ENCODE results near the gene CTDSPL. TPM values are rescaled to one million over a fixed set of nuclear protein-coding genes. Genes with fewer than 3 reads are reported as not detected.

Gene CTDSPL
- total and polyA plus RNA-seq, 2 of the 13 experiments (the other 11 are each of a cell fraction or from before 2014, with no cell fraction given), result 26.1 to 142 TPM

DNA sequence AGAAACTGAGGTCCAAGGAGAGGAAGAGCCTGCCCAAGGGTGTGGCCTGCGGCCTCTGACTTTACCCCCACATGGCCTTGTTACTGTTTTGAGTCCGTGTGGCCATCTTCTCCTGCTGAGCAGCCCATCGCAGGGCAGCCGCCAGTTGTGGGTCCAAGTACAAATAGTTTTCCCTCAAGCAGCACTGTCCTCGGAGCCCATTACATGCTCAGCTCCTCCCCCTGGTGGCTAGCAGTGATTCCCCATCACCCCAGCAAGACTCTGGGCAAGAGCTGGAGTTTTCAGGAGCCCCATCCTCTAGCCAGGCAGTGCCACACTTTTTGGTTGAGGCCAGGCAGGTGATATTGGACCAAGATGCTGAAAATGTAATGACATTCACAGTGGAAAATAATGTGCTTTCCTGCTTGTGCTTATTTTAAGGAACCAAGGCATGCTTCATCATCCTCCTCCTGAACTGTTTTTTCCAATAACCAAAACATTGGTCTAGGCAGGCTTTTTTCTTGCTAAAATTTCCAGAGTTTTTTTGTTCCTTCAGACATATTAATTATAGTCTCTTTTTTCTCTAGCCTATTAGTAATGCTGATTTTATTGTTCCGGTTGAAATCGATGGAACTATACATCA is 105.7 kb downstream of the CTDSPL start (continued):
- TF ChIP-seq, protein P1, sequence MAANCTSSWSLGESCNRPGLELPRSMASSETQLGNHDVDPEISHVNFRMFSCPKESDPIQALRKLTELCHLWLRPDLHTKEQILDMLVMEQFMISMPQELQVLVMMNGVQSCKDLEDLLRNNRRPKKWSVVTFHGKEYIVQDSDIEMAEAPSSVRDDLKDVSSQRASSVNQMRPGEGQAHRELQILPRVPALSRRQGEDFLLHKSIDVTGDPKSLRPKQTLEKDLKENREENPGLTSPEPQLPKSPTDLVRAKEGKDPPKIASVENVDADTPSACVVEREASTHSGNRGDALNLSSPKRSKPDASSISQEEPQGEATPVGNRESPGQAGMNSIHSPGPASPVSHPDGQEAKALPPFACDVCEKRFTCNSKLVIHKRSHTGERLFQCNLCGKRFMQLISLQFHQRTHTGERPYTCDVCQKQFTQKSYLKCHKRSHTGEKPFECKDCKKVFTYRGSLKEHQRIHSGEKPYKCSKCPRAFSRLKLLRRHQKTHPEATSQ (CRISPR knock-in tag; IDR thresholded peaks at IDR 0.05; ENCODE audit: borderline replicate concordance), result no peak
- TF ChIP-seq SP1 (IDR thresholded peaks at IDR 0.05), result no peak
- TF ChIP-seq SP1 (CRISPR knock-in tag; IDR thresholded peaks at IDR 0.05), result no peak
- TF ChIP-seq ZBTB8A (CRISPR knock-in tag; IDR thresholded peaks at IDR 0.05; ENCODE audit: borderline replicate concordance, low read depth), result no peak
- TF ChIP-seq ZNF782 (CRISPR knock-in tag; IDR thresholded peaks at IDR 0.05; ENCODE audit: borderline replicate concordance), result no peak
- no peak for TF ChIP-seq DR1 (CRISPR knock-in tag; IDR thresholded peaks at IDR 0.05)
- TF ChIP-seq ZNF598 (CRISPR knock-in tag; IDR thresholded peaks at IDR 0.05; ENCODE audit: borderline replicate concordance), result no peak
- no peak for TF ChIP-seq ZNF431 (CRISPR knock-in tag; IDR thresholded peaks at IDR 0.05; ENCODE audit: borderline replicate concordance, low read depth)
- no peak for TF ChIP-seq ZNF550 (CRISPR knock-in tag; IDR thresholded peaks at IDR 0.05; ENCODE audit: borderline replicate concordance)
- TF ChIP-seq KLF15 (CRISPR knock-in tag; IDR thresholded peaks at IDR 0.05; ENCODE audit: borderline replicate concordance), result no peak
- no peak for TF ChIP-seq KLF9 (CRISPR knock-in tag; IDR thresholded peaks at IDR 0.05; ENCODE audit: low read depth)
- TF ChIP-seq, protein P2, sequence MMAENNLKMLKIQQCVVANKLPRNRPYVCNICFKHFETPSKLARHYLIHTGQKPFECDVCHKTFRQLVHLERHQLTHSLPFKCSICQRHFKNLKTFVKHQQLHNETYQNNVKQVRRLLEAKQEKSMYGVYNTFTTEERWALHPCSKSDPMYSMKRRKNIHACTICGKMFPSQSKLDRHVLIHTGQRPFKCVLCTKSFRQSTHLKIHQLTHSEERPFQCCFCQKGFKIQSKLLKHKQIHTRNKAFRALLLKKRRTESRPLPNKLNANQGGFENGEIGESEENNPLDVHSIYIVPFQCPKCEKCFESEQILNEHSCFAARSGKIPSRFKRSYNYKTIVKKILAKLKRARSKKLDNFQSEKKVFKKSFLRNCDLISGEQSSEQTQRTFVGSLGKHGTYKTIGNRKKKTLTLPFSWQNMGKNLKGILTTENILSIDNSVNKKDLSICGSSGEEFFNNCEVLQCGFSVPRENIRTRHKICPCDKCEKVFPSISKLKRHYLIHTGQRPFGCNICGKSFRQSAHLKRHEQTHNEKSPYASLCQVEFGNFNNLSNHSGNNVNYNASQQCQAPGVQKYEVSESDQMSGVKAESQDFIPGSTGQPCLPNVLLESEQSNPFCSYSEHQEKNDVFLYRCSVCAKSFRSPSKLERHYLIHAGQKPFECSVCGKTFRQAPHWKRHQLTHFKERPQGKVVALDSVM (CRISPR knock-in tag; IDR thresholded peaks at IDR 0.05), result no peak
- no peak for TF ChIP-seq HMGA1 (CRISPR knock-in tag; conservative IDR thresholded peaks at IDR 0.05)
- 0 out of 2 replicates have a peak, but pooled peaks have one; percentile 39 for TF ChIP-seq RARG (CRISPR knock-in tag; IDR thresholded peaks at IDR 0.05; ENCODE audit: low read depth)
- TF ChIP-seq, protein P3, sequence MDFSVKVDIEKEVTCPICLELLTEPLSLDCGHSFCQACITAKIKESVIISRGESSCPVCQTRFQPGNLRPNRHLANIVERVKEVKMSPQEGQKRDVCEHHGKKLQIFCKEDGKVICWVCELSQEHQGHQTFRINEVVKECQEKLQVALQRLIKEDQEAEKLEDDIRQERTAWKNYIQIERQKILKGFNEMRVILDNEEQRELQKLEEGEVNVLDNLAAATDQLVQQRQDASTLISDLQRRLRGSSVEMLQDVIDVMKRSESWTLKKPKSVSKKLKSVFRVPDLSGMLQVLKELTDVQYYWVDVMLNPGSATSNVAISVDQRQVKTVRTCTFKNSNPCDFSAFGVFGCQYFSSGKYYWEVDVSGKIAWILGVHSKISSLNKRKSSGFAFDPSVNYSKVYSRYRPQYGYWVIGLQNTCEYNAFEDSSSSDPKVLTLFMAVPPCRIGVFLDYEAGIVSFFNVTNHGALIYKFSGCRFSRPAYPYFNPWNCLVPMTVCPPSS (IDR thresholded peaks at IDR 0.05), result no peak
- no peak for TF ChIP-seq ZBTB21 (CRISPR knock-in tag; IDR thresholded peaks at IDR 0.05)
- no peak for TF ChIP-seq ZNF337 (CRISPR knock-in tag; IDR thresholded peaks at IDR 0.05; ENCODE audit: borderline replicate concordance, low read depth)
- no peak for TF ChIP-seq AHR (CRISPR knock-in tag; IDR thresholded peaks at IDR 0.05)
- no peak for TF ChIP-seq ZFP1 (CRISPR knock-in tag; IDR thresholded peaks at IDR 0.05)
- TF ChIP-seq ZNF160 (CRISPR knock-in tag; IDR thresholded peaks at IDR 0.05), result no peak
- TF ChIP-seq, protein P4, sequence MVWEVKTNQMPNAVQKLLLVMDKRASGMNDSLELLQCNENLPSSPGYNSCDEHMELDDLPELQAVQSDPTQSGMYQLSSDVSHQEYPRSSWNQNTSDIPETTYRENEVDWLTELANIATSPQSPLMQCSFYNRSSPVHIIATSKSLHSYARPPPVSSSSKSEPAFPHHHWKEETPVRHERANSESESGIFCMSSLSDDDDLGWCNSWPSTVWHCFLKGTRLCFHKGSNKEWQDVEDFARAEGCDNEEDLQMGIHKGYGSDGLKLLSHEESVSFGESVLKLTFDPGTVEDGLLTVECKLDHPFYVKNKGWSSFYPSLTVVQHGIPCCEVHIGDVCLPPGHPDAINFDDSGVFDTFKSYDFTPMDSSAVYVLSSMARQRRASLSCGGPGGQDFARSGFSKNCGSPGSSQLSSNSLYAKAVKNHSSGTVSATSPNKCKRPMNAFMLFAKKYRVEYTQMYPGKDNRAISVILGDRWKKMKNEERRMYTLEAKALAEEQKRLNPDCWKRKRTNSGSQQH (CRISPR knock-in tag; IDR thresholded peaks at IDR 0.05; ENCODE audit: low read depth), result no peak
- TF ChIP-seq TBL1XR1 (IDR thresholded peaks at IDR 0.05; ENCODE audit: borderline replicate concordance, low read length, partially characterized antibody), result no peak
- no peak for TF ChIP-seq ZNF292 (CRISPR knock-in tag; IDR thresholded peaks at IDR 0.05; ENCODE audit: borderline replicate concordance, low read depth)
- TF ChIP-seq ZNF777 (CRISPR knock-in tag; IDR thresholded peaks at IDR 0.05), result no peak
- no peak for TF ChIP-seq ZNF253 (CRISPR knock-in tag; IDR thresholded peaks at IDR 0.05; ENCODE audit: borderline replicate concordance)
- no peak for TF ChIP-seq GABPA (IDR thresholded peaks at IDR 0.05; ENCODE audit: low read depth, low read length)
- no peak for TF ChIP-seq GABPA (CRISPR knock-in tag; IDR thresholded peaks at IDR 0.05; ENCODE audit: low read depth)

Measured in HepG2 (cell line).